KOPT-K1 (cell line): Measurements from ENCODE around the gene MARK2.
"Not testable (repeated sequence)": the region's sequence is repeated elsewhere in the genome, so short reads cannot be mapped to it uniquely, and the experiment has no call there.

Experiments
- H3K27ac ChIP-seq: fragments of 200-600 bp; sonication (generic); 2 replicates; pipeline ENCODE4 v1.5.1; 2016; ENCODE audit warnings: antibody characterized with exemption, mild to moderate bottlenecking, low read depth, low read length; ENCODE audit not compliant: poor library complexity, severe bottlenecking
- H3K36me3 ChIP-seq: fragments of 200-600 bp; sonication (generic); 2 replicates; pipeline ENCODE4 v1.5.1; 2017; ENCODE audit warnings: antibody characterized with exemption, mild to moderate bottlenecking, low read length, moderate library complexity; ENCODE audit not compliant: insufficient read depth
- H3K9me3 ChIP-seq: fragments of 200-600 bp; sonication (generic); 2 replicates; pipeline ENCODE4 v1.5.1; 2017; ENCODE audit warnings: antibody characterized with exemption, low read length, mild to moderate bottlenecking; ENCODE audit not compliant: insufficient read depth, poor library complexity, severe bottlenecking

The MARK2 gene

GRCh38 chr11:63858628-63859550, 20.0 kb downstream of the MARK2 start:
- peaks cover 39% of the 10 kb centered on the region for H3K36me3 ChIP-seq
- no peaks in the 10 kb centered on the region for H3K9me3 ChIP-seq
- H3K27ac ChIP-seq, result no peak overlapping the region

DNA sequence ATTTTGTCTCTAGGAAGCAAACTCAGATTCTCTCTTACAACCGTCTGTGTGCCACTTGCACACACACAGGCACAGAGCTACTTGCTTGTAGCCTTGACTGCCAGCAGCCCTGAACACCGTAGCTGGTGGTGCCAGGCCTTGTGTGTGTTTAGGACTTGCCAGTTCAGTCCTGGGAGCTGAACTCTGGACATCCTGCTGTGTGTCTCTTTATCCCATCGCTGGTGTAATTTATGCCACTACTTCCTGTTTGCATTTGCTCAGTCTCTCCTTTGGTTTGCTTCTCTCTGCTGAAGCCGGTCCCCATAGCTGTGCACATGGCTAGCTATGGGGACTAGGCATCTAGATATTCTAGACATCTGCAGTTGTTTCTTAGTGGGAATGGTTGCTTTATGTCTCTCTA, 24.0 kb downstream of the MARK2 start:
- no peaks in the 10 kb centered on the region for H3K9me3 ChIP-seq
- H3K27ac ChIP-seq, result peak overlapping the region; percentile 40
- H3K36me3 ChIP-seq, result peaks cover 32% of the 10 kb centered on the region

DNA sequence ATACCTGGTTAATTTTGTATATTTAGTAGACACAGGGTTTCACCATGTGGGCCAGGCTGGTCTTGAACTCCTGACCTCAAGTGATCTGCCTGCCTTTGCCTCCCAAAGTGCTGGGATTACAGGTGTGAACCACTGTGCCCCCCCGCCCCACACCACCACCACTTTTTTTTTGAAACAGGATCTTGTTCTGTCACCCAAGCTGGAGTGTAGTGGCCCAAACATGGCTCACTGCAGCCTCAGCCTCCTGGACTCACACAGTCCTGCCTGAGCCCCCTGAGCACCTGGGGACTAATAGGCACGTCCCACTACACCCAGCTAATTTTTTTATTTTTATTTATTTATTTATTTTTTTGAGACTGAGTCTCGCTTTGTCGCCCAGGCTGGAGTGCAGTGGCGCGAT, 24.7 kb downstream of the MARK2 start:
- H3K36me3 ChIP-seq, result peaks cover 36% of the 10 kb centered on the region
- not testable (repeated sequence) for H3K27ac ChIP-seq, H3K9me3 ChIP-seq

DNA sequence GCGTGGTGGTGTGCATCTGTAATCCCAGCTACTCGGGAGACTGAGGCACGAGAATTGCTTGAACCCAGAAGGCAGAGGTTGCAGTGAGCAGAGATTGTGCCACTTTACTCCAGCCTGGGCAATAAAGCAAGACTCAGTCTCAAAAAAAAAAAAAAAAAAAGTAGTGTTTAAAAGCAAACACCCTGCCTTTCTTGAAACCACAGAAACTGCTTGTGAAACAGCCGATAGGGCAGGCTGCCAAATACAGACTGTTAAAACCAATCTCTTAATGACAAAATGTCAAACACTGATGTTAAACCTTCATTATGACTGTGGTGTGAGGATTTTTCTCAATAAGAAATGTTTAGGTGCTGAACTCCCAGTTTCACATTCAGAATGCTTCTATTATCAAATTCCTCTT, 27.3 kb downstream of the MARK2 start:
- Histone ChIP-seq H3K27ac (peak overlapping the region; percentile 58), H3K9me3 (no peaks in the 10 kb centered on the region), H3K36me3 (peaks cover 25% of the 10 kb centered on the region)

DNA sequence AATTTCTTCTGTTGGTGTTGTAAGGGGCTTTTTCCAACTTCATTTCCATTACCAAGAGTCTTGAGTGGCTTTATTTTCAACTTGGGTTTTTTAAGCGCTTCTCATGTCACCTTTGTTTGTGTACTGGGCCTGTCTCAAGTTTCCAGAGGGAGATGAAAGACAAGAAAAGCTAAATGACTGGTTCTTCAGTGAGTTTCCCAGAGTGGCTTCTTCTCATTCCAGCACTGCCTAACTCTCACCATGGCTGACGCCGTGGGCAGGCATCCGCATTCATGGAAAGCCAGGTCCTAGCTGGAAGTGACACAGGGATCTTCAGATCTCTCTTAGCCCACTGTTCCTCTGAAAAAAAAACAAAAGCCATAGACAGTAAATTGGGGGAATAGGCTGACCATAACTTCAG, 28.6 kb downstream of the MARK2 start:
- Histone ChIP-seq H3K9me3 (no peaks in the 10 kb centered on the region), H3K27ac (no peak overlapping the region), H3K36me3 (peaks cover 15% of the 10 kb centered on the region)

- H3K9me3 ChIP-seq, result no peaks in the 10 kb centered on the region
- H3K27ac ChIP-seq, result peak overlapping the region; percentile 67
- peaks cover 13% of the 10 kb centered on the region for H3K36me3 ChIP-seq
These were observed 29.6 kb downstream of the MARK2 start for GRCh38 chr11:63868399-63869064.

- Histone ChIP-seq H3K27ac (peak overlapping the region; percentile 67), H3K36me3 (peaks cover 13% of the 10 kb centered on the region)
These were observed 30.3 kb downstream of the MARK2 start for GRCh38 chr11:63869171-63869591.

GRCh38 chr11:63869683-63870082, 30.8 kb downstream of the MARK2 start:
- H3K9me3 ChIP-seq, result no peaks in the 10 kb centered on the region
- H3K27ac ChIP-seq, result peak overlapping the region; percentile 67
- H3K36me3 ChIP-seq, result peaks cover 13% of the 10 kb centered on the region

More at GRCh38 chr11:63869171-63869591, 30.3 kb downstream of the MARK2 start:
- no peaks in the 10 kb centered on the region for H3K9me3 ChIP-seq

DNA sequence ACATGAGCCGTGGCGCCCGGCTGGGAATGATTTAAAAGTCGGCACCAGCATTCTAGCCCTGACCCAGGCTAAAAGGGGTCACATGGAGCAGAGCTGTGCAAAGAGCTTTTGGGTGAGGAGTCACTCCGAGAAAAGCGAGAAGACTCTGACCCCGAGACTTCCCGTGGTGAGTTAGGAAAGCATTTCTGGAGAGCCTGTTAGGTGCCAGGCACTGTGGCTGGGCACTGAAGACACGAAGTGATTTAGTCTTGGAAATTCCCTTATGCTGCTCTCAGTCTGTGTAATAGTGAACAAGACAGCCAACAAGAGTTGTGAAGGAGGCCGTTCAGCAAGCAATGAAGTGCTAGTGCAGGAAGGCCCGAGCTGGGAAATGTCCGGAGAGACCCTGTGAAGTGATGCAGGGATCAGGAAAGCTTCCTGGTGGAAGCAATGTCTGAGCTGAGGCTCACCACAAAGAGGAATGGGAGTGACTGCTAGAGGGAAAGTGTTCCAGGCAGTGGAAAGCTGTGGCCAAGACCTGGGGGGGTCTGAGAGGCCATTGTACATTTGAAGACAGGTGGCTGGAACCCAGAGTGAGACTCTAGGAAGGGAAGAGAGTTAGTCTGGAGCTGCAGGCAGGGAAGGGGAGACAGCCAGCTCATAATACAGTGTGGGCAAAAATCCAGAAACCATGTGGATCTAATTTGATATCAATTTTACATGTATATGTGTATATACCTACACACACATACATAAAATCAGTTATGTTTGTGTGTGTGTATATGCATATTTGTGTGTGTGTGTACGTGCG, 31.6 kb downstream of the MARK2 start:
- Histone ChIP-seq H3K36me3 (peaks cover 15% of the 10 kb centered on the region), H3K27ac (peak overlapping the region; percentile 67), H3K9me3 (no peaks in the 10 kb centered on the region)

DNA sequence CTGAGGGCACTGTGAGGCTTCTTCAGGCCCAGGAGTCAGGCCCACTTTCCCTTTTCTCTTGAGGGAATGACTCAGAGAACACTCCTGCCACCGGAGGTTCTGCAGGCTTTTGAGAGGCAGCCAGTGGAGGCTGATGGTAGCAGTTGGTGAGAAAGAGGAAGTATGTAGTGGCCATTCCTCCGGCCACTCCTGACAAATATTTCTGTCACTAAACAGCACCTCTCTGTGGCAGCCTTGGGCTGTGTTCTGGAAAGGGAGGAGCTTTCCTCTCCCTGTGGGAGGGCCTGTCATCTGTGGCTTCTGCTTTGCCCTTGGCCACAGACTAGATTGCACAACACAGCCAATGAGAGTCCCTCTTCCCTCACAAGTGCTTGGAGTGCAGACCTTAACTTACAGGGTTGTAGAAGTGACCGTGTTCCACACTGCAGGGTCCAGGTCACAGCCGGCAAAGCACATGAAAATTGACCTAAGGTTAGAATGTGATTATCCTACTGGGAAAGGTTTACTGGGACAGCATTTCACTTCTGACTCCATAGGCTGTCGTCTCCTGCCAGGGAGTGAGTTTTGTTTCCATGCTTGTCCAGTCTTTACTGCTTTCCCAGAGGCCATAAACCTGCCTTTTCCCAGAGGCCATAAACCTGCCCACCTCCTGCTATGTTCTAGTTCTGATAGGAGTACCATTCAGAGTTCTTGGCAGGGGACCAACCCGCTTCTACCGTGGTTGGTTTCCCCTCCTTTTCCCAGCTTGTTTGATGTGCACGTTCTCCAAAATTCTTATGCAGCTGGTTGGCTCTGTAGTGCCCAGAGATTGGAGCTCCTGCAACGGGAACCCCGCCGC, 33.3 kb downstream of the MARK2 start:
- Histone ChIP-seq H3K27ac (peak overlapping the region; percentile 21), H3K9me3 (no peaks in the 10 kb centered on the region), H3K36me3 (peaks cover 16% of the 10 kb centered on the region)

GRCh38 chr11:63872800-63873197, 33.9 kb downstream of the MARK2 start:
- H3K9me3 ChIP-seq, result no peaks in the 10 kb centered on the region
- H3K36me3 ChIP-seq, result peaks cover 14% of the 10 kb centered on the region
- H3K27ac ChIP-seq, result no peak overlapping the region

DNA sequence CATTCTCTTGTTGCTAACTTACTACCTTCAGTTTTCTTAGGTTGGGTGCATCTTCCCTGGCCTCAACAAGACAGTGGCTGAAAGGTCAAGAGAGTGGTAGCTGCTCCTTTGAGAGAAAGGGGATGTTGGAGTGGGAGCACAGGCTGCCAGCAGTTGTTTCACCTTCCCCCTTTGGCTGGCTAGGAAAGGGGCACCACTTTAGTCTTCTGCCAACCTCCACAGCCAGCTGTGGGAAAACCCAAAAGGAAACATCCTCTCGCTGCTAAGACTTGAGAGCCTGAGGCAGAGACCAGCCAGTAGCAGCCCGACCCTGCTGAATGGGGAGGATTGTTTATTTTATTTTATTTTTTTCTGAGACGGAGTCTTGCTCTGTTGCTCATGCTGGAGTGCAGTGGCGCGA, 34.4 kb downstream of the MARK2 start:
- no peaks in the 10 kb centered on the region for H3K9me3 ChIP-seq
- no peak overlapping the region for H3K27ac ChIP-seq
- H3K36me3 ChIP-seq, result peaks cover 13% of the 10 kb centered on the region

- no peaks in the 10 kb centered on the region for H3K9me3 ChIP-seq
- no peak overlapping the region for H3K27ac ChIP-seq
- H3K36me3 ChIP-seq, result peaks cover 17% of the 10 kb centered on the region
These were observed 35.6 kb downstream of the MARK2 start for GRCh38 chr11:63874511-63874910.

DNA sequence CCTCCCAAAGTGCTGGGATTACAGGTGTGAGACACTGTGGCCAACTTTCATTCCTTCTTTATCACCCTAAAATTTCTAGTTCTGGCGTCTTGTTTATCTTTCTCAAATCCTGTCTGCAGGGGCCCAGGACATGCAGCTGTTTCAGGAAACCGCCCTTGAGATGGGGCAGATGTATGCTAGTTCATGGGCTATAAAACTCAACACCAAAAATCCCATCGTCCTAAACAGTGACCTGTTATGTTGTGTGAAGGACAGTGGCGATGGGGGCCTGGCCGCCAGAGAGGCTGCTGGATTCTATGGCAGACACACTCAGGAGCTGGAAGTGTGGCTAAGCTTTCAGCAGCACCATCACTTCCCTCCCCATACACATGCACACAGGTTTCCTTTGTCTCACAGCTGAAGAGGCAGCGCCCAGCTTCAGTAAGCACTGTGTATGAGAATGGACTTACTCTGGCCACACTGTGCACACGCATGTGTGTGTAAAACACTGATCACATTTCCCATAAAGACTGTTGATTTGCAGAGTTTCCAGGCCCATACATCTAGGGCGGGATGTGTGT, 36.7 kb downstream of the MARK2 start:
- H3K36me3 ChIP-seq, result peaks cover 17% of the 10 kb centered on the region
- no peak overlapping the region for H3K27ac ChIP-seq
- no peaks in the 10 kb centered on the region for H3K9me3 ChIP-seq
